GM18909 (cell line): Measurements from ENCODE around the gene IDH1.
A peak's percentile ranks its signal among the peaks of the same experiment; 100 is the strongest.
"Not testable (repeated sequence)": the region's sequence is repeated elsewhere in the genome, so short reads cannot be mapped to it uniquely, and the experiment has no call there.

ENCODE experiments used
- ATAC-seq: cut with Tn5 transposase; IDR thresholded peaks from one replicate; pipeline ENCODE4 v1.9.1; 2021; ENCODE audit warnings: mild to moderate bottlenecking; ENCODE audit not compliant: unreplicated experiment, poor library complexity

The IDH1 gene

GRCh38 chr2:208256849-208257813 lies 2.3 kb upstream of the IDH1 start:
- not testable (repeated sequence) for ATAC-seq

GRCh38 chr2:208256192-208256782 lies 1.4 kb upstream of the IDH1 start:
- no peak for ATAC-seq

- ATAC-seq: peak; percentile 24
Measured at GRCh38 chr2:208255557-208256106, 761 bp upstream of the IDH1 start.

- peak; percentile 79 for ATAC-seq
Measured at GRCh38 chr2:208254118-208254870, 577 bp downstream of the IDH1 start.

- ATAC-seq: no peak
Measured at GRCh38 chr2:208253600-208254117, 1.2 kb downstream of the IDH1 start.

- ATAC-seq: no peak
Measured at GRCh38 chr2:208252716-208253492, 2.0 kb downstream of the IDH1 start.

- ATAC-seq: no peak
Measured at GRCh38 chr2:208251098-208251497, 3.8 kb downstream of the IDH1 start.

- no peak for ATAC-seq
Measured at GRCh38 chr2:208250388-208250787, 4.5 kb downstream of the IDH1 start.

GRCh38 chr2:208249296-208249695 lies 5.6 kb downstream of the IDH1 start:
- no peak for ATAC-seq

- ATAC-seq: no peak
Measured at GRCh38 chr2:208248601-208249000, 6.3 kb downstream of the IDH1 start.

GRCh38 chr2:208245746-208246145 lies 9.1 kb downstream of the IDH1 start:
- ATAC-seq: no peak

- ATAC-seq: no peak
Measured at GRCh38 chr2:208244422-208244821, 10.4 kb downstream of the IDH1 start.

- ATAC-seq: no peak
Measured at GRCh38 chr2:208240619-208241209, 14.2 kb downstream of the IDH1 start.

- ATAC-seq: no peak
Measured at GRCh38 chr2:208239770-208240493, 14.9 kb downstream of the IDH1 start.

GRCh38 chr2:208235860-208236259 lies 19.0 kb downstream of the IDH1 start:
- ATAC-seq: no peak

GRCh38 chr2:208234786-208235185 lies 20.1 kb downstream of the IDH1 start:
- no peak for ATAC-seq

GRCh38 chr2:208228476-208228875 lies 26.4 kb downstream of the IDH1 start:
- no peak for ATAC-seq

GRCh38 chr2:208227581-208228232 lies 27.2 kb downstream of the IDH1 start:
- no peak for ATAC-seq
